GM19023 (cell line): ENCODE results near the gene RALGPS1.

Experiments
- ATAC-seq: cut with Tn5 transposase; IDR thresholded peaks from one replicate; pipeline ENCODE4 v1.9.1; 2021; ENCODE audit warnings: mild to moderate bottlenecking, moderate library complexity; ENCODE audit not compliant: unreplicated experiment

Gene RALGPS1

GRCh38 chr9:127020036-127020801 is 105.6 kb downstream of the RALGPS1 start:
- ATAC-seq = no peak

- ATAC-seq = no peak
These were observed 106.2 kb downstream of the RALGPS1 start for GRCh38 chr9:127020802-127021078.

- no peak for ATAC-seq
These were observed 107.2 kb downstream of the RALGPS1 start for GRCh38 chr9:127021664-127022363.

GRCh38 chr9:127022913-127023660 is 108.5 kb downstream of the RALGPS1 start:
- no peak for ATAC-seq

- ATAC-seq = no peak
These were observed 110.5 kb downstream of the RALGPS1 start for GRCh38 chr9:127025042-127025441.

- ATAC-seq = no peak
These were observed 113.1 kb downstream of the RALGPS1 start for GRCh38 chr9:127027694-127028093.

- ATAC-seq = no peak
These were observed 115.0 kb downstream of the RALGPS1 start for GRCh38 chr9:127029548-127029947.

- no peak for ATAC-seq
These were observed 116.5 kb downstream of the RALGPS1 start for GRCh38 chr9:127030814-127031740.

- ATAC-seq = no peak
These were observed 117.7 kb downstream of the RALGPS1 start for GRCh38 chr9:127032256-127032655.

GRCh38 chr9:127033061-127033460 is 118.5 kb downstream of the RALGPS1 start:
- ATAC-seq = no peak

- no peak for ATAC-seq
These were observed 119.2 kb downstream of the RALGPS1 start for GRCh38 chr9:127033789-127034188.

GRCh38 chr9:127034691-127035090 is 120.1 kb downstream of the RALGPS1 start:
- no peak for ATAC-seq

GRCh38 chr9:127035423-127035822 is 120.8 kb downstream of the RALGPS1 start:
- ATAC-seq = no peak

GRCh38 chr9:127035948-127036347 is 121.4 kb downstream of the RALGPS1 start:
- no peak for ATAC-seq

- no peak for ATAC-seq
These were observed 121.9 kb downstream of the RALGPS1 start for GRCh38 chr9:127036437-127036836.

- ATAC-seq = no peak
These were observed 123.9 kb downstream of the RALGPS1 start for GRCh38 chr9:127038531-127038930.

GRCh38 chr9:127039492-127039891 is 124.9 kb downstream of the RALGPS1 start:
- ATAC-seq = no peak

- ATAC-seq = no peak
These were observed 130.6 kb downstream of the RALGPS1 start for GRCh38 chr9:127045148-127045547.

GRCh38 chr9:127047971-127048370 is 133.4 kb downstream of the RALGPS1 start:
- no peak for ATAC-seq

GRCh38 chr9:127049044-127049443 is 134.5 kb downstream of the RALGPS1 start:
- no peak for ATAC-seq

GRCh38 chr9:127049581-127049980 is 135.0 kb downstream of the RALGPS1 start:
- ATAC-seq = no peak
